ENCODE data around the gene ZNF333. TPM values are rescaled to one million over a fixed set of nuclear protein-coding genes. Genes with fewer than 3 reads are reported as not detected.
"Not testable (repeated sequence)": the region's sequence is repeated elsewhere in the genome, so short reads cannot be mapped to it uniquely, and the experiment has no call there.

Gene ZNF333
- total RNA-seq, 1 donor = 27.5 TPM

- no peak for DNase-seq (ENCODE audit: low read depth in 2 of 3, low spot score in 2 of 3)
Observed at GRCh38 chr19:14695471-14695870, 5.6 kb downstream of the ZNF333 start.

- DNase-seq (ENCODE audit: low read depth in 2 of 3, low spot score in 2 of 3) = no peak
Observed at GRCh38 chr19:14699641-14700040, 9.8 kb downstream of the ZNF333 start.

- DNase-seq (ENCODE audit: low read depth in 2 of 3, low spot score in 2 of 3) = no peak
Observed at GRCh38 chr19:14700711-14701375, 11.0 kb downstream of the ZNF333 start.

- DNase-seq (ENCODE audit: low read depth in 2 of 3, low spot score in 2 of 3) = no peak
Observed at GRCh38 chr19:14703833-14704232, 14.0 kb downstream of the ZNF333 start.

- DNase-seq (ENCODE audit: low read depth in 2 of 3, low spot score in 2 of 3) = no peak
Observed at GRCh38 chr19:14704450-14704849, 14.6 kb downstream of the ZNF333 start.

- DNase-seq (ENCODE audit: low read depth in 2 of 3, low spot score in 2 of 3) = no peak
Observed at GRCh38 chr19:14715841-14716240, 26.0 kb downstream of the ZNF333 start.

- no peak for DNase-seq (ENCODE audit: low read depth in 2 of 3, low spot score in 2 of 3)
Observed at GRCh38 chr19:14718522-14719116, 28.8 kb downstream of the ZNF333 start.

- no peak for DNase-seq (ENCODE audit: low read depth in 2 of 3, low spot score in 2 of 3)
Observed at GRCh38 chr19:14719162-14719561, 29.3 kb downstream of the ZNF333 start.

GRCh38 chr19:14722127-14722526, 32.3 kb downstream of the ZNF333 start:
- no peak for DNase-seq (ENCODE audit: low read depth in 2 of 3, low spot score in 2 of 3)

GRCh38 chr19:14728595-14728994, 38.7 kb downstream of the ZNF333 start:
- no peak for DNase-seq (ENCODE audit: low read depth in 2 of 3, low spot score in 2 of 3)

- no peak for DNase-seq (ENCODE audit: low read depth in 2 of 3, low spot score in 2 of 3)
Observed at GRCh38 chr19:14731200-14731599, 41.4 kb downstream of the ZNF333 start.

GRCh38 chr19:14732510-14732909, 42.7 kb downstream of the ZNF333 start:
- no peak for DNase-seq (ENCODE audit: low read depth in 2 of 3, low spot score in 2 of 3)

- DNase-seq (ENCODE audit: low read depth in 2 of 3, low spot score in 2 of 3) = no peak
Observed at GRCh38 chr19:14733574-14733973, 43.7 kb downstream of the ZNF333 start.

GRCh38 chr19:14735915-14736314, 46.1 kb downstream of the ZNF333 start:
- DNase-seq (ENCODE audit: low read depth in 2 of 3, low spot score in 2 of 3) = no peak

- peak in 2 of 3 donors; percentile 65 to 76 for DNase-seq (ENCODE audit: low read depth in 2 of 3, low spot score in 2 of 3)
Observed at GRCh38 chr19:14746886-14747285, 57.0 kb downstream of the ZNF333 start.

GRCh38 chr19:14748601-14749000, 58.8 kb downstream of the ZNF333 start:
- peak in 1 of 3 donors; percentile 29 for DNase-seq (ENCODE audit: low read depth in 2 of 3, low spot score in 2 of 3)

- no peak for DNase-seq (ENCODE audit: low read depth in 2 of 3, low spot score in 2 of 3)
Observed at GRCh38 chr19:14758816-14759215, 69.0 kb downstream of the ZNF333 start.

GRCh38 chr19:14761607-14762006, 71.8 kb downstream of the ZNF333 start:
- DNase-seq (ENCODE audit: low read depth in 2 of 3, low spot score in 2 of 3) = no peak

- DNase-seq (ENCODE audit: low read depth in 2 of 3, low spot score in 2 of 3) = no peak
Observed at GRCh38 chr19:14762111-14762510, 72.3 kb downstream of the ZNF333 start.

GRCh38 chr19:14763497-14764145, 73.8 kb downstream of the ZNF333 start:
- DNase-seq (ENCODE audit: low read depth in 2 of 3, low spot score in 2 of 3) = no peak

- no peak for DNase-seq (ENCODE audit: low read depth in 2 of 3, low spot score in 2 of 3)
Observed at GRCh38 chr19:14764401-14764800, 74.6 kb downstream of the ZNF333 start.

GRCh38 chr19:14765403-14765802, 75.6 kb downstream of the ZNF333 start:
- not testable (repeated sequence) for DNase-seq (ENCODE audit: low read depth in 2 of 3, low spot score in 2 of 3)

All from hematopoietic multipotent progenitor cell (in vitro differentiated cells).